Activated CD8-positive, alpha-beta T cell treated with anti-CD3 and anti-CD28 coated beads for 36 hours (primary cell): ENCODE data around the gene MARCHF2. TPM values are rescaled to one million over a fixed set of nuclear protein-coding genes. Genes with fewer than 3 reads are reported as not detected.

ENCODE experiments used
- ATAC-seq: fragments of 200-7000 bp; cut with Tn5 transposase; one replicate; pipeline ENCODE4 v1.10.0; 2021; ENCODE audit warnings: mild to moderate bottlenecking, moderate library complexity
- CTCF ChIA-PET: fragments of 350-600 bp; sonication (Branson Sonifier 250); formaldehyde crosslinking; loops from one replicate; lab custom pipeline; 2021; ENCODE audit warnings: antibody characterized with exemption; lab: Charles Lee
- POLR2A ChIA-PET: fragments of 350-600 bp; sonication (Branson Sonifier 250); formaldehyde crosslinking; loops from one replicate; lab custom pipeline; 2021; ENCODE audit warnings: antibody characterized with exemption; lab: Charles Lee
- DNase-seq: peaks from one replicate; pipeline ENCODE4 v3.0.0-alpha.2; 2020
- H3K27ac Mint-ChIP-seq: one replicate; pipeline ENCODE4 v1.8.0; 2021; ENCODE audit warnings: mild to moderate bottlenecking, mixed read lengths
- H3K27me3 Mint-ChIP-seq: one replicate; pipeline ENCODE4 v1.8.0; 2021; ENCODE audit warnings: mixed read lengths
- H3K36me3 Mint-ChIP-seq: one replicate; pipeline ENCODE4 v1.8.0; 2021; ENCODE audit warnings: low read depth, mixed read lengths
- H3K4me1 Mint-ChIP-seq: one replicate; pipeline ENCODE4 v1.8.0; 2021; ENCODE audit warnings: low read depth, mixed read lengths
- H3K4me3 Mint-ChIP-seq: one replicate; pipeline ENCODE4 v1.8.0; 2021; ENCODE audit warnings: mild to moderate bottlenecking, moderate library complexity, mixed read lengths
- H3K9me3 Mint-ChIP-seq: one replicate; pipeline ENCODE4 v1.8.0; 2021; ENCODE audit warnings: mixed read lengths
- CTCF ChIP-seq: fragments of 200-600 bp; IDR thresholded peaks from one replicate; pipeline ENCODE4 v1.8.0; 2022; ENCODE audit warnings: antibody characterized with exemption, mild to moderate bottlenecking
- intact Hi-C: fragments of 100-400 bp; cut with micrococcal nuclease; formaldehyde crosslinking; loops from one replicate; pipeline ENCODE4 v1.10.0; 2022
- total RNA-seq, 2 experiments: library from RNA; stranded (reverse); gene quantifications; one replicate each; pipeline ENCODE4 v1.2.3, GENCODE V29; 2021

The MARCHF2 gene
- total RNA-seq, result 1 to 10 TPM; 8.0 to 8.6 TPM

- ATAC-seq (peak; percentile 100), DNase-seq (peak; percentile 96)
- TF ChIP-seq CTCF, result peak; percentile 59
- intact Hi-C loops, result loop anchor here (5.0 kb wide), 1 partner anchor 94 kb away; no protein-coding TSS in a partner anchor
- H3K27ac Mint-ChIP-seq, result no peak within 1 kb of the TSS
- POLR2A ChIA-PET, result interaction anchor here (0.6 to 2.6 kb wide), 4 partner anchors 8 to 101 kb away, joined by 3 to 10 read pairs (median 8); partner anchors contain the start of genes HNRNPM and ZNF414
- no peaks in the 10 kb centered on the region for H3K36me3 Mint-ChIP-seq
- H3K9me3 Mint-ChIP-seq, result no peaks in the 10 kb centered on the region
- H3K27me3 Mint-ChIP-seq, result no peaks in the 10 kb centered on the region
- peaks cover 7% of the 10 kb centered on the region for H3K4me1 Mint-ChIP-seq
- peak within 1 kb of the TSS; percentile 60 for H3K4me3 Mint-ChIP-seq
- CTCF ChIA-PET, result interaction anchor here (0.6 to 4.8 kb wide), 29 partner anchors 9 to 281 kb away, joined by 3 to 43 read pairs (median 4); partner anchors contain the start of genes HNRNPM, MYO1F, RAB11B and ZNF414
Observed at GRCh38 chr19:8412783-8413628, at the start of gene MARCHF2. MARCHF2 (plus strand) TSS chr19:8413305; CDS start chr19:8421841, 8,536 bp downstream.

GRCh38 chr19:8363803-8364771, 49.0 kb upstream of the MARCHF2 start, which contains the start of gene ANGPTL4:
ANGPTL4 (plus strand) TSS chr19:8364155; CDS start chr19:8364322, 167 bp downstream.
- ChIA-PET CTCF (interaction anchor here (1.4 to 8.3 kb wide), 3 partner anchors 11 to 49 kb away, joined by 4 to 67 read pairs (median 5); partner anchors contain the start of gene MARCHF2), POLR2A (interaction anchor here (1.0 to 1.2 kb wide), 4 partner anchors 9 to 119 kb away, joined by 3 to 4 read pairs (median 4); no protein-coding TSS in a partner anchor)
- H3K27ac Mint-ChIP-seq, result peak within 1 kb of the TSS; percentile 76
- peaks cover 12% of the 10 kb centered on the region for H3K36me3 Mint-ChIP-seq
- H3K9me3 Mint-ChIP-seq, result no peaks in the 10 kb centered on the region
- no peak for TF ChIP-seq CTCF
- peaks cover 50% of the 10 kb centered on the region for H3K27me3 Mint-ChIP-seq
- peaks cover 34% of the 10 kb centered on the region for H3K4me1 Mint-ChIP-seq
- peak; percentile 96 for DNase-seq
- intact Hi-C loops, result no loop called here
- peak within 1 kb of the TSS; percentile 83 for H3K4me3 Mint-ChIP-seq
- peak; percentile 92 for ATAC-seq

- Mint-ChIP-seq H3K9me3 (no peaks in the 10 kb centered on the region), H3K36me3 (peaks cover 12% of the 10 kb centered on the region), H3K4me3 (peak overlapping the region; percentile 26), H3K27ac (no peak overlapping the region), H3K27me3 (peaks cover 50% of the 10 kb centered on the region), H3K4me1 (peaks cover 37% of the 10 kb centered on the region)
- no peak for ATAC-seq
- CTCF ChIA-PET, result interaction anchor here (0.7 to 8.3 kb wide), 3 partner anchors 13 to 81 kb away, joined by 3 to 67 read pairs (median 5); partner anchors contain the start of gene MARCHF2
- no peak for TF ChIP-seq CTCF
- intact Hi-C loops, result no loop called here
- DNase-seq, result no peak
- POLR2A ChIA-PET, result interaction anchor here (0.6 kb wide), 1 partner anchor 62 kb away, joined by 3 read pairs; no protein-coding TSS in a partner anchor
Observed at GRCh38 chr19:8366121-8366581, 47.0 kb upstream of the MARCHF2 start.

- Mint-ChIP-seq H3K9me3 (no peaks in the 10 kb centered on the region), H3K4me3 (peak overlapping the region; percentile 19), H3K4me1 (peaks cover 33% of the 10 kb centered on the region), H3K36me3 (peaks cover 12% of the 10 kb centered on the region), H3K27me3 (peaks cover 46% of the 10 kb centered on the region), H3K27ac (no peak overlapping the region)
- intact Hi-C loops, result no loop called here
- DNase-seq, result no peak
- CTCF ChIA-PET, result interaction anchor here (0.7 to 8.3 kb wide), 2 partner anchors 14 to 80 kb away, joined by 3 to 67 read pairs; no protein-coding TSS in a partner anchor
- ATAC-seq, result no peak
- POLR2A ChIA-PET, result no interaction called here
- TF ChIP-seq CTCF, result no peak
Observed at GRCh38 chr19:8366961-8367326, 46.2 kb upstream of the MARCHF2 start.
